Neural cell (in vitro differentiated cells): Measurements from ENCODE around the gene SUPT20HL1.
"Not testable (repeated sequence)": the region's sequence is repeated elsewhere in the genome, so short reads cannot be mapped to it uniquely, and the experiment has no call there.

Experiments
- CTCF ChIP-seq: fragments of 450-650 bp; IDR thresholded peaks from 2 replicates; pipeline ENCODE4 v1.5.1; 2014; ENCODE audit warnings: antibody characterized with exemption, mild to moderate bottlenecking, moderate library complexity; ENCODE audit not compliant: poor library complexity, severe bottlenecking
- EP300 ChIP-seq: fragments of 450-650 bp; conservative IDR thresholded peaks from 2 replicates; pipeline ENCODE4 v1.6.1; 2014; ENCODE audit warnings: antibody characterized with exemption, mild to moderate bottlenecking, moderate library complexity; ENCODE audit not compliant: poor library complexity, severe bottlenecking
- EZH2 ChIP-seq: fragments of 200-600, 300-800 bp; shearing (Covaris generic), sonication (generic); IDR thresholded peaks from 2 replicates; pipeline ENCODE4 v1.6.1; 2014; ENCODE audit warnings: antibody characterized with exemption, low read length, borderline replicate concordance, mild to moderate bottlenecking; ENCODE audit not compliant: insufficient read depth, poor library complexity, severe bottlenecking
- MXI1 ChIP-seq: fragments of 450-650 bp; conservative IDR thresholded peaks from 2 replicates; pipeline ENCODE4 v1.6.1; 2014; ENCODE audit warnings: antibody characterized with exemption, mild to moderate bottlenecking; ENCODE audit not compliant: poor library complexity, severe bottlenecking
- POLR2AphosphoS5 ChIP-seq: IDR thresholded peaks from 2 replicates; pipeline ENCODE4 v1.6.1; 2012
- RAD21 ChIP-seq: fragments of 450-650 bp; conservative IDR thresholded peaks from 2 replicates; pipeline ENCODE4 v1.6.1; 2014; ENCODE audit warnings: antibody characterized with exemption, mild to moderate bottlenecking, moderate library complexity
- REST ChIP-seq: IDR thresholded peaks from 2 replicates; pipeline ENCODE4 v1.6.1; 2012; ENCODE audit warnings: borderline replicate concordance
- SMC3 ChIP-seq: fragments of 450-650 bp; conservative IDR thresholded peaks from 2 replicates; pipeline ENCODE4 v1.6.1; 2014; ENCODE audit warnings: antibody characterized with exemption, mild to moderate bottlenecking, moderate library complexity; ENCODE audit not compliant: poor library complexity
- TAF1 ChIP-seq: IDR thresholded peaks from 2 replicates; pipeline ENCODE4 v1.6.1; 2012; ENCODE audit warnings: low read depth

- TF ChIP-seq CTCF, REST, EP300, SMC3, MXI1, TAF1, RAD21, EZH2, POLR2AphosphoS5: not testable (repeated sequence)
These were observed 48.8 kb upstream of the SUPT20HL1 start for GRCh38 chrX:24311507-24312248.
